Lower leg skin (tissue), 3 donors: Measurements from ENCODE around the gene SCLY.

Source experiments
- POLR2A ChIP-seq, 2 donors: fragments of 450-650 bp; IDR thresholded peaks; one replicate each; pipeline ENCODE4 v1.6.1; 2016 to 2017; ENCODE audit warnings: antibody characterized with exemption in 2 of 2, mild to moderate bottlenecking in 1 of 2, moderate library complexity in 1 of 2
- TF ChIP-seq, protein P1 (sequence below), 3 donors: fragments of 450-650 bp; IDR thresholded peaks; one replicate each; pipeline ENCODE4 v1.5.1; 2016; ENCODE audit warnings: antibody characterized with exemption in 3 of 3, mild to moderate bottlenecking in 3 of 3, moderate library complexity in 2 of 3

DNA sequence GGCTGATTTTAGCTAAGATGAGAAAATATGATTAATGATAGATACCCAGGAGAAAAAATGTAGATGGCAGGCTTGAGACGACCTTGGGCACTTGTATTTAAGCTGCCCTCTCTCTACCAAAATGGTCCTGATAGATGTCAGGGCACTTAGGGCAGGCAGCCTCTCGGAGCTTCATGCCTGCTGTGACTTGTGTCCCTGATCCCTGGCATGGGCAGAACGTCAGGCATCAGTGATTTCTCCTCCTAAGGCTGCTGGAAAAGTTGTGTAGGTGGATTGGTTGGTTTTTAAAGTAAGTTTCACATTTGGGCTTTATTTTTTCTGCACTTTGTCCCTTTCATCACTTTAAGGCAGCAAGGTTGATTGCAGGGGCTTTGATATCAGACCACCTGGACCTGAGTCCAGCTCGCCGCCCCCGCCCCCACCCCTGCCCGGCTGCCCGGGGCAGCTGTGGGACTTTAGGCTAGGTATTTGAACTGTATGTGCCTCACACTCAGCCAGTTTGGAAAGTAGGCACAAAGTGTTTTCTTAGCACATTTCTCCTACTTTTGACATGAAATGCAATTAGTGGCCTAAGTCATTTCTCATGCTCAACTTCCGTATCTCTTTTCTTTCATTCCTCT, 35.0 kb upstream of the SCLY start:
- no peak for TF ChIP-seq POLR2A (IDR thresholded peaks at IDR 0.05)
- TF ChIP-seq, protein P1, sequence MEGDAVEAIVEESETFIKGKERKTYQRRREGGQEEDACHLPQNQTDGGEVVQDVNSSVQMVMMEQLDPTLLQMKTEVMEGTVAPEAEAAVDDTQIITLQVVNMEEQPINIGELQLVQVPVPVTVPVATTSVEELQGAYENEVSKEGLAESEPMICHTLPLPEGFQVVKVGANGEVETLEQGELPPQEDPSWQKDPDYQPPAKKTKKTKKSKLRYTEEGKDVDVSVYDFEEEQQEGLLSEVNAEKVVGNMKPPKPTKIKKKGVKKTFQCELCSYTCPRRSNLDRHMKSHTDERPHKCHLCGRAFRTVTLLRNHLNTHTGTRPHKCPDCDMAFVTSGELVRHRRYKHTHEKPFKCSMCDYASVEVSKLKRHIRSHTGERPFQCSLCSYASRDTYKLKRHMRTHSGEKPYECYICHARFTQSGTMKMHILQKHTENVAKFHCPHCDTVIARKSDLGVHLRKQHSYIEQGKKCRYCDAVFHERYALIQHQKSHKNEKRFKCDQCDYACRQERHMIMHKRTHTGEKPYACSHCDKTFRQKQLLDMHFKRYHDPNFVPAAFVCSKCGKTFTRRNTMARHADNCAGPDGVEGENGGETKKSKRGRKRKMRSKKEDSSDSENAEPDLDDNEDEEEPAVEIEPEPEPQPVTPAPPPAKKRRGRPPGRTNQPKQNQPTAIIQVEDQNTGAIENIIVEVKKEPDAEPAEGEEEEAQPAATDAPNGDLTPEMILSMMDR (IDR thresholded peaks at IDR 0.05), result no peak
